PFSK-1 (cell line): ENCODE measurements around the gene A4GNT.

Experiments used
- FOXP2 ChIP-seq: optimal IDR thresholded peaks from 2 replicates; pipeline ENCODE3; 2011; ENCODE audit warnings: borderline replicate concordance, control low read depth, inconsistent platforms; ENCODE audit not compliant: insufficient read depth; ENCODE audit errors: extremely low read length, extremely low read depth
- POLR2AphosphoS5 ChIP-seq: IDR thresholded peaks from 2 replicates; pipeline ENCODE4 v1.6.1; 2012; ENCODE audit warnings: low read depth, mild to moderate bottlenecking, control low read depth, low read length, moderate library complexity
- REST ChIP-seq, 2 experiments: IDR thresholded peaks; 2 replicates each; pipeline versions ENCODE4 v1.6.1 to v1.8.0; 2011 to 2012; ENCODE audit warnings: low read depth in 2 of 2, low read length in 2 of 2, control low read depth in 1 of 2, inconsistent platforms in 1 of 2, mild to moderate bottlenecking in 1 of 2, moderate library complexity in 1 of 2; ENCODE audit not compliant: insufficient read depth in 1 of 2
- SIN3A ChIP-seq: IDR thresholded peaks from 2 replicates; pipeline ENCODE4 v1.6.1; 2012; ENCODE audit warnings: mild to moderate bottlenecking, low read length, moderate library complexity, borderline replicate concordance; ENCODE audit not compliant: insufficient read depth
- TAF1 ChIP-seq: IDR thresholded peaks from 2 replicates; pipeline ENCODE4 v1.6.1; 2012; ENCODE audit warnings: low read length, control low read depth, borderline replicate concordance; ENCODE audit not compliant: insufficient read depth

A4GNT gene

GRCh38 chr3:138082085-138082991 is 49.9 kb downstream of the A4GNT start:
- TF ChIP-seq TAF1 (no peak), REST (IDR thresholded peaks at IDR 0.05; ENCODE audit: insufficient read depth in 1 of 2, low read depth in 2 of 2, low read length in 2 of 2) (no peak), FOXP2 (no peak), POLR2AphosphoS5 (no peak), SIN3A (no peak)

GRCh38 chr3:138081371-138082084 is 50.7 kb downstream of the A4GNT start:
- TF ChIP-seq REST (IDR thresholded peaks at IDR 0.05; ENCODE audit: insufficient read depth in 1 of 2, low read depth in 2 of 2, low read length in 2 of 2) (no peak), SIN3A (no peak), FOXP2 (no peak), POLR2AphosphoS5 (no peak), TAF1 (no peak)

- TF ChIP-seq TAF1 (no peak), REST (IDR thresholded peaks at IDR 0.05; ENCODE audit: insufficient read depth in 1 of 2, low read depth in 2 of 2, low read length in 2 of 2) (no peak), SIN3A (no peak), POLR2AphosphoS5 (no peak), FOXP2 (no peak)
These were observed 52.3 kb downstream of the A4GNT start for GRCh38 chr3:138079901-138080300.

GRCh38 chr3:138078901-138079344 is 53.3 kb downstream of the A4GNT start:
- TF ChIP-seq TAF1: no peak

- no peak for TF ChIP-seq FOXP2
- no peak for TF ChIP-seq TAF1
These were observed 54.1 kb downstream of the A4GNT start for GRCh38 chr3:138078096-138078495.
